ENCODE data around the gene PTK6. TPM values are rescaled to one million over a fixed set of nuclear protein-coding genes. Genes with fewer than 3 reads are reported as not detected.

Gene PTK6
- total and polyA plus RNA-seq, 2 experiments from 2014 or later, result 0.27 to 1.1 TPM

DNA sequence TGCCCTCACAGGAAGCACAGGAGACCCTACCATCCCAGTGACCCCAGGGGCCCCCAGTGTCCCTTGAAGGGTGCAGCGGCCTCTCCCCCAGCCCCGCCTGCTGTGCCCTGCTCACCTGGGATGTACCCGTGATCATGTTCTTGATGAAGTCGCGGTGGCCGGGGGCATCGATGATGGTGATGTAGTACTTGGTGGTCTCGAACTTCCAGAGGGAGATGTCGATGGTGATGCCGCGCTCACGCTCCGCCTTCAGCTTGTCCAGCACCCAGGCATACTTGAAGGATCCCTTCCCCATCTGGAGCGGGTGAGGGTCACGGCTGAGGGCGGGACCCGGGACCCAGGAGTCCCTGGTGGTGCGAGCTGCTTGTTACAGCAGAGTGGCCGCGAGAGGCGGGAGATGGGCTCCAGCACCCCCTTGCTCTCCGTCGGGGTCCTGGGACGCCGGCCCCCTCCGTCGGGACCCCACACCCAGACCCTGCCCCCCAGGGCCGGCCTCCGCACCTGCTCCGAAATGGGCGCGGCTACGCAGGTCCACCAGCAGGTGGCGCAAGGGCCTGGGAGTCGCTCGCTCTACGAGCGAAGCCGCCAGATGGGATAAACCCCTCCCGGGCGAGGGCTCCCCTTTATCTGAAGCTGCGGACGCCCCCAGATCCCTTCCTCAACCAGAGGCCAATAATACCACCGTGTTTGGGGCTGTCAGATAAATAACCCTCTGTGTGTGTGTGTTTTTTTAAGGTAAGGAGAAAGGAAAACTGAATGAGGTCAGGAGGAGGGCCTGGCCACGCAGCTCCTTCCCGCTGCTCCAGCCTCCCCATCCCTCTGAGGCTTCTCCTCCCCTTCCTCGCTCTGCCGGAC, 41.2 kb downstream of the PTK6 start:
- peak overlapping the region; percentile 77 for H3K4me2 ChIP-seq
- no peaks in the 10 kb centered on the region for H3K9me2 ChIP-seq (replicated peaks; ENCODE audit: insufficient read depth)
- peaks cover 24% of the 10 kb centered on the region for H3K27me3 ChIP-seq
- H4K20me1 ChIP-seq (ENCODE audit: insufficient read depth, poor library complexity, severe bottlenecking), result no peaks in the 10 kb centered on the region
- 39% methylated on average over 47 of the region's 48 CpGs for WGBS (ENCODE audit: low lambda C conversion rate, missing lambda C conversion rate)
- no peaks in the 10 kb centered on the region for H3K36me3 ChIP-seq (replicated peaks; ENCODE audit: insufficient read depth, low read depth)
- TF ChIP-seq EZH2phosphoT487 (IDR thresholded peaks at IDR 0.05; ENCODE audit: low read depth, severe bottlenecking, unreplicated experiment) (no peak), EZH2 (IDR thresholded peaks at IDR 0.05; ENCODE audit: borderline replicate concordance) (no peak)
- TF ChIP-seq, protein P1, sequence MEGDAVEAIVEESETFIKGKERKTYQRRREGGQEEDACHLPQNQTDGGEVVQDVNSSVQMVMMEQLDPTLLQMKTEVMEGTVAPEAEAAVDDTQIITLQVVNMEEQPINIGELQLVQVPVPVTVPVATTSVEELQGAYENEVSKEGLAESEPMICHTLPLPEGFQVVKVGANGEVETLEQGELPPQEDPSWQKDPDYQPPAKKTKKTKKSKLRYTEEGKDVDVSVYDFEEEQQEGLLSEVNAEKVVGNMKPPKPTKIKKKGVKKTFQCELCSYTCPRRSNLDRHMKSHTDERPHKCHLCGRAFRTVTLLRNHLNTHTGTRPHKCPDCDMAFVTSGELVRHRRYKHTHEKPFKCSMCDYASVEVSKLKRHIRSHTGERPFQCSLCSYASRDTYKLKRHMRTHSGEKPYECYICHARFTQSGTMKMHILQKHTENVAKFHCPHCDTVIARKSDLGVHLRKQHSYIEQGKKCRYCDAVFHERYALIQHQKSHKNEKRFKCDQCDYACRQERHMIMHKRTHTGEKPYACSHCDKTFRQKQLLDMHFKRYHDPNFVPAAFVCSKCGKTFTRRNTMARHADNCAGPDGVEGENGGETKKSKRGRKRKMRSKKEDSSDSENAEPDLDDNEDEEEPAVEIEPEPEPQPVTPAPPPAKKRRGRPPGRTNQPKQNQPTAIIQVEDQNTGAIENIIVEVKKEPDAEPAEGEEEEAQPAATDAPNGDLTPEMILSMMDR (IDR thresholded peaks at IDR 0.05; ENCODE audit: poor library complexity), result peak; percentile 92
- no peak overlapping the region for H3K4me3 ChIP-seq
- H3K79me2 ChIP-seq, result no peaks in the 10 kb centered on the region
- no peak overlapping the region for H2AFZ ChIP-seq
- peaks cover 8% of the 10 kb centered on the region for H3K4me1 ChIP-seq (ENCODE audit: insufficient read depth)
- DNase-seq (ENCODE audit: low spot score), result peak; percentile 84
- no peak overlapping the region for H3K27ac ChIP-seq
- no peaks in the 10 kb centered on the region for H3K9me3 ChIP-seq (ENCODE audit: low read depth)

DNA sequence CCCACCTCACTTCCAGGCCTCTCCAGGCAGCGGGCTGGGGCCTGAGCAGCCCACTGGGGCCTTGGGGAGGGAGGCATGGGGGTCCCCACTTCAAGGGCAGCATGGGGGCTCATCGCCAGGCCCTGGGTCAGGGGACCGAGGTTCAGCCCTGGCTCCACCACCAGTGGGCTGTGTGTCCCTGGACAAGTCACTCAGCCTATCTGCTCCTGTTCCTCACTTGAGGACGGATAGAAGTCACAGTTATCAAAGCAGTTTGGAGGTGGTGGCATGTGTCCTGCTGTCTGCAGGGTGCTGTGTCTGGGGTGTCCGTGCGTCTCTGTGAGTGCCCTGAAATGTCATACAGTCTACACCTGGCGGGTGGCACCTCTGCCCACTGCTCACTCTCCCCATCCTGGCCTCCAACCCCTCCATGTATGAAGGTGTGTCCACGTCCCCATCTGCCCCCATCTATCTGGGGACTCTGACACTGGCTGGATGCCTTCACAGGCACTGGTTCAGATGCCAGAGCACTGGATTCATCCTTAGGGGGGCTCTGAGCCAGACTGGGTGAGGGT, 41.9 kb downstream of the PTK6 start:
- no peaks in the 10 kb centered on the region for H3K79me2 ChIP-seq
- H2AFZ ChIP-seq, result no peak overlapping the region
- H3K9me3 ChIP-seq (ENCODE audit: low read depth), result no peaks in the 10 kb centered on the region
- no peak overlapping the region for H3K4me3 ChIP-seq
- H4K20me1 ChIP-seq (ENCODE audit: insufficient read depth, poor library complexity, severe bottlenecking), result no peaks in the 10 kb centered on the region
- 83% methylated on average over 8 of the region's 8 CpGs for WGBS (ENCODE audit: low lambda C conversion rate, missing lambda C conversion rate)
- H3K36me3 ChIP-seq (replicated peaks; ENCODE audit: insufficient read depth, low read depth), result no peaks in the 10 kb centered on the region
- no peaks in the 10 kb centered on the region for H3K9me2 ChIP-seq (replicated peaks; ENCODE audit: insufficient read depth)
- TF ChIP-seq EZH2 (IDR thresholded peaks at IDR 0.05; ENCODE audit: borderline replicate concordance), result no peak
- TF ChIP-seq, protein P1 (IDR thresholded peaks at IDR 0.05; ENCODE audit: poor library complexity), result no peak
- TF ChIP-seq EZH2phosphoT487 (IDR thresholded peaks at IDR 0.05; ENCODE audit: low read depth, severe bottlenecking, unreplicated experiment), result no peak
- peaks cover 8% of the 10 kb centered on the region for H3K4me1 ChIP-seq (ENCODE audit: insufficient read depth)
- no peak overlapping the region for H3K27ac ChIP-seq
- peaks cover 24% of the 10 kb centered on the region for H3K27me3 ChIP-seq
- DNase-seq (ENCODE audit: low spot score), result no peak
- H3K4me2 ChIP-seq, result no peak overlapping the region

DNA sequence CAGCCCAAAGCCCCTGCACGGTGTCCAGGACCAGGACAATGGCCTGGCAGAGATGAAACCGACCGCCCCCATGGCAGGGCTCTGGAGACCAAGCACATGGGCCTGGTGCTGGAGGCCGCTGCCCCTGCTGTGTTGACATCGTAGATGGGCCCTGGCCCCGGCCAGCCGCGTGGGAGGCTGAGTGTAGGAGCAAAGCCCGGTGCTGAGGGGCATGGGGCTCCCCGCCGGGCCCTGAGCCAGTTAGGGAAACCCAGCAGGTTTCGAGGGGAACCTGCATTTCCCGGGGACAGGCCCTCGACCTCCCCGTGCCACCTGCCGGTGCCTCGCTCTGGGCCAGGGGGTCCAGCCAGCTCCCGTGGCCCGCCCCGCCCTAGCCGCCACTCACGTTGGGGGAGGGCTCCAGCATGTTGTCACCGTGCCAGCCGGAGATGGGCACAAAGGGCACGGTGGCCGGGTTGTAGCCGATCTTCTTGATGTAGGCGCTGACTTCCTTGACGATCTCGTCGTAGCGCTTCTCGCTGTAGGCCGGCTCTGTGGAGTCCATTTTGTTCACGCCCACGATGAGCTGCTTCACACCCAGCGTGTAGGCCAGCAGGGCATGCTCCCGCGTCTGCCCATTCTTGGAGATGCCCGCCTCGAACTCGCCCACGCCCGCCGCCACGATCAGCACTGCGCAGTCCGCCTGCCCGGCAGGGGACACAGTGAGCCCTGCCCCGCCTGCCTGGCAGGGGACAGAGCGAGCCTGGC, 42.6 kb downstream of the PTK6 start:
- Histone ChIP-seq H3K9me2 (replicated peaks; ENCODE audit: insufficient read depth) (no peaks in the 10 kb centered on the region), H3K27me3 (peaks cover 17% of the 10 kb centered on the region), H3K4me2 (no peak overlapping the region), H3K9me3 (ENCODE audit: low read depth) (no peaks in the 10 kb centered on the region), H4K20me1 (ENCODE audit: insufficient read depth, poor library complexity, severe bottlenecking) (no peaks in the 10 kb centered on the region), H3K27ac (no peak overlapping the region), H2AFZ (no peak overlapping the region), H3K79me2 (no peaks in the 10 kb centered on the region), H3K4me1 (ENCODE audit: insufficient read depth) (peaks cover 8% of the 10 kb centered on the region), H3K4me3 (no peak overlapping the region), H3K36me3 (replicated peaks; ENCODE audit: insufficient read depth, low read depth) (no peaks in the 10 kb centered on the region)
- WGBS (ENCODE audit: low lambda C conversion rate, missing lambda C conversion rate), result 94% methylated on average over 48 of the region's 51 CpGs
- no peak for DNase-seq (ENCODE audit: low spot score)
- TF ChIP-seq EZH2phosphoT487 (IDR thresholded peaks at IDR 0.05; ENCODE audit: low read depth, severe bottlenecking, unreplicated experiment) (no peak), EZH2 (IDR thresholded peaks at IDR 0.05; ENCODE audit: borderline replicate concordance) (no peak)
- TF ChIP-seq, protein P1 (IDR thresholded peaks at IDR 0.05; ENCODE audit: poor library complexity), result no peak

Measured in hepatocyte (in vitro differentiated cells).